Fibroblast of pulmonary artery (primary cell): ENCODE data around the gene CFAP221.

ENCODE experiments used
- DNase-seq: peaks from one replicate; pipeline ENCODE4 v3.0.0-alpha.2; 2010; ENCODE audit warnings: low read depth
- H3K4me3 ChIP-seq: replicated peaks from 2 replicates; pipeline ENCODE4 v1.5.1; 2011; ENCODE audit warnings: low read depth, mild to moderate bottlenecking, control low read depth, low read length, moderate library complexity
- CTCF ChIP-seq: IDR thresholded peaks from 2 replicates; pipeline ENCODE4 v1.5.1; 2011; ENCODE audit warnings: mild to moderate bottlenecking, control low read depth, low read length, inconsistent platforms; ENCODE audit errors: missing control alignments

Gene CFAP221

DNA sequence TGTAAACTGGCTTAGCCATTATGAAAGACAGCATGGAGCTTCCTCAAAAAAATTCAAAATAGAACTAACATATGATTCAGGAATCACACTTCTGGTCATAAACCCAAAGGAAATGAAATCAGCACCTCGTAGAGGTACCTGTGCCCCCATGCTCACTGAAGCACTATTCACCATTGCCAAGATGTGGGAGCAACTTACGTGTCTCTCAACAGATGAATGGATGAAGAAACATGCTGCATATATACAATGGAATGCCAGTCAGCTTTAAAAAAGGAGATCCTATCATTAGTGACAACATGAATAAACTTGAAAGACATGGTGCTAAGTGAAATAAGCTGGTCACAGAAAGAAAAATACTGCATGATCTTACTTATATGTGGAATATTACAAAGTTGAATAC is 28.1 kb upstream of the CFAP221 start:
- no peak for TF ChIP-seq CTCF
- DNase-seq: no peak
- no peak overlapping the region for H3K4me3 ChIP-seq

GRCh38 chr2:119517433-119517832 is 26.8 kb upstream of the CFAP221 start:
- peak; percentile 54 for DNase-seq
- H3K4me3 ChIP-seq: no peak overlapping the region
- peak; percentile 83 for TF ChIP-seq CTCF

GRCh38 chr2:119518401-119519056 is 25.7 kb upstream of the CFAP221 start:
- DNase-seq: no peak
- H3K4me3 ChIP-seq: no peak overlapping the region
- no peak for TF ChIP-seq CTCF

GRCh38 chr2:119519057-119519408 is 25.2 kb upstream of the CFAP221 start:
- DNase-seq: no peak
- H3K4me3 ChIP-seq: no peak overlapping the region
- TF ChIP-seq CTCF: no peak

DNA sequence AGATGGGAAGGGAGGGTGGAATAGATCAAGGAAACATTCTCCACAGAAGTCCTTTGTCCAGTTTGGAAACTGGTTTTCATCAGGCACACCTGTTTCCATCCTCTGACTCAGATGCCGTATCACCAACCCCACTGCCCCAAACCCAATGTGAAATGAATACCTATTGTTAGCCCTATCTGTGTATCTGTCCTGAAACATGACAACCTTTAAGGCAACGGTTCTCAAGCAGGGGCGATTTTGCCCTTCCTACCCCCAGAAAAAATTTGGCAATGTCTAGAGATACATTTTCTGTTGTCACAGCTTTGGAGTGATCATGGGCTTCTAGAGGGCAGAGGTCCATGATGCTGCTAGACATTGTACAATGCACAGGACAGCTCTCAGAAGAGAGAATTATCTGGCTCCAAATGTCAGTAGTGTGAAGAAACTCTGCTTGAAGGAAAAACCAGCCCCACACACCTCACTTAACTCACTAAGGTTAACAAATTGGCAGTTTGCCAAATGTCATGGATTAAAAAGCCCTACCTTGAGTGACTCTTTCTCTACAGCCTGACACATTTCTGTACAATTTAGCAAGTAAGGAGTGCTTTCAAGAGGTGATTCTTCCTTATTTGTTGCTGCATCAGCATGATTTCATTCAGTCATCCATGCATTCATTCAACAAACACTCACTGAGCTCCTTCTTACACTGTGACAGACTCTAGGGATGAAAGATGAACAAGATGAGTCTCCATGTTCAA is 23.4 kb upstream of the CFAP221 start:
- DNase-seq: no peak
- no peak for TF ChIP-seq CTCF
- H3K4me3 ChIP-seq: no peak overlapping the region

GRCh38 chr2:119521433-119522050 is 22.7 kb upstream of the CFAP221 start:
- H3K4me3 ChIP-seq: no peak overlapping the region
- DNase-seq: no peak
- TF ChIP-seq CTCF: no peak

DNA sequence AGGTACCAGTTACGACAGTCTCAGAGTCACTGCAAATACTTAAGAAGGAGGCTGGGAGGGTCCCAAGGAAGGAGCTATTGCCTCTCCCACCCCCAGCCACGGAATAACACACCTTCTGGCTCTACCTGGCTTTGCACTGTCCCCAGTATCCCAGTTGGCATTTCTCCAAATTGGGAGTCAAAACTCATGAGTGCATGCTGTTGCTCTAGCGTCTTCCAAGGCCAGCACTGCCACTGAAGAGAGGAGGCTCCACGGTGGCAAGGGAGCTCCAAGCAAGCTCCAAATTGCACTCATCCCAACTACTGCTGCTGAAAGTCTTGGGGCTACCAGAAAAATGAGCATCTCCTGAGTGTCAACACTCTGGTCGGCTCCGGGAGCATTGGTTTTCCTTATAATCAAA is 21.6 kb upstream of the CFAP221 start:
- H3K4me3 ChIP-seq: no peak overlapping the region
- no peak for DNase-seq
- no peak for TF ChIP-seq CTCF
